H1 (cell line): ENCODE measurements around the gene HNRNPM. TPM values are rescaled to one million over a fixed set of nuclear protein-coding genes. Genes with fewer than 3 reads are reported as not detected.

Experiments used
- YY1 ChIP-seq: IDR thresholded peaks from 2 replicates; pipeline ENCODE4 v1.6.1; 2011; ENCODE audit warnings: low read depth, mild to moderate bottlenecking, low read length
- polyA plus RNA-seq, 7 experiments: library from polyadenylated mRNA; depleted of rRNA in 3 of 7; stranded (reverse) in 5 of 7; unstranded in 2 of 7; fragments of >200 nt in 5 of 7; fragments of 200-250 nt in 2 of 7; gene quantifications; 1 replicate in 5 of 7; 2 replicates in 1 of 7; 4 replicates in 1 of 7; pipeline versions ENCODE4 v1.2.1 to v1.2.3, GENCODE V29; 2011 to 2013; ENCODE audit warnings: missing spikeins in 2 of 7, mixed read lengths in 2 of 7
- total RNA-seq: library from RNA; stranded (reverse); fragmentation: NEBNext Ultra II Directional; extraction: Animal tissue kit (Norgen Biotek cat#: 25700); gene quantifications from 2 replicates; pipeline ENCODE4 v1.2.1, GENCODE V29; 2021

The HNRNPM gene
- total and polyA plus RNA-seq, 2 of the 8 experiments (the other 6 are each of a cell fraction or from before 2014, with no cell fraction given): 375 to 474 TPM

- TF ChIP-seq YY1: no peak
Measured at GRCh38 chr19:8452446-8453123, 7.8 kb downstream of the HNRNPM start (continued).
